Ascending aorta (tissue), 2 donors: ENCODE results near the gene ASB14. TPM values are rescaled to one million over a fixed set of nuclear protein-coding genes. Genes with fewer than 3 reads are reported as not detected.
"Not testable (repeated sequence)": the region's sequence is repeated elsewhere in the genome, so short reads cannot be mapped to it uniquely, and the experiment has no call there.

ENCODE experiments used
- DNase-seq, 2 donors: peaks; one replicate each; pipeline ENCODE4 v3.0.0-alpha.2; 2019; ENCODE audit warnings: low spot score in 2 of 2
- H3K27ac ChIP-seq, 2 donors: fragments of 200-600 bp; sonication (generic); one replicate each; pipeline ENCODE4 v1.5.1; 2016 to 2017; ENCODE audit warnings: mild to moderate bottlenecking in 1 of 2
- H3K27me3 ChIP-seq: fragments of 200-600 bp; sonication (generic); one replicate; pipeline ENCODE4 v1.5.1; 2017
- H3K36me3 ChIP-seq, 2 donors: fragments of 200-600 bp; sonication (generic); one replicate each; pipeline ENCODE4 v1.5.1; 2016
- H3K4me1 ChIP-seq, 2 donors: fragments of 200-600 bp; sonication (generic); one replicate each; pipeline ENCODE4 v1.5.1; 2016 to 2017; ENCODE audit warnings: mild to moderate bottlenecking in 1 of 2
- H3K4me3 ChIP-seq, 2 donors: fragments of 200-600 bp; sonication (generic); one replicate each; pipeline ENCODE4 v1.5.1; 2016 to 2017; ENCODE audit warnings: mild to moderate bottlenecking in 1 of 2
- H3K9me3 ChIP-seq, 2 donors: fragments of 200-600 bp; sonication (generic); one replicate each; pipeline ENCODE4 v1.5.1; 2016
- intact Hi-C: fragments of 100-400 bp; cut with DNase I; formaldehyde crosslinking; loops from one replicate; pipeline ENCODE4 v1.15.1; 2023
- total RNA-seq: library from RNA; depleted of rRNA; stranded (reverse); fragments of >200 nt; gene quantifications from one replicate; pipeline ENCODE4 v1.1.0, GENCODE V29; 2016
- TF ChIP-seq, protein P1 (sequence below), 3 experiments: fragments of 200-600 bp in 2 of 3; fragments of 450-650 bp in 1 of 3; sonication (generic) in 2 of 3; IDR thresholded peaks; one replicate each; pipeline ENCODE4 v1.5.1; 2016 to 2019; ENCODE audit warnings: antibody characterized with exemption in 3 of 3, mild to moderate bottlenecking in 1 of 3, moderate library complexity in 1 of 3

Gene ASB14
- total RNA-seq = not detected

GRCh38 chr3:57292159-57292896 lies at the start of gene ASB14:
TSS of gene ASB14 (minus strand) at chr3:57292685. CDS start at chr3:57292033, 652 bp downstream.
- no peak for DNase-seq
- Histone ChIP-seq H3K9me3 (no peaks in the 10 kb centered on the region), H3K27ac (no peak within 1 kb of the TSS), H3K4me1 (no peaks in the 10 kb centered on the region), H3K4me3 (no peak within 1 kb of the TSS), H3K36me3 (no peaks in the 10 kb centered on the region), H3K27me3 (no peaks in the 10 kb centered on the region)
- TF ChIP-seq, protein P1, sequence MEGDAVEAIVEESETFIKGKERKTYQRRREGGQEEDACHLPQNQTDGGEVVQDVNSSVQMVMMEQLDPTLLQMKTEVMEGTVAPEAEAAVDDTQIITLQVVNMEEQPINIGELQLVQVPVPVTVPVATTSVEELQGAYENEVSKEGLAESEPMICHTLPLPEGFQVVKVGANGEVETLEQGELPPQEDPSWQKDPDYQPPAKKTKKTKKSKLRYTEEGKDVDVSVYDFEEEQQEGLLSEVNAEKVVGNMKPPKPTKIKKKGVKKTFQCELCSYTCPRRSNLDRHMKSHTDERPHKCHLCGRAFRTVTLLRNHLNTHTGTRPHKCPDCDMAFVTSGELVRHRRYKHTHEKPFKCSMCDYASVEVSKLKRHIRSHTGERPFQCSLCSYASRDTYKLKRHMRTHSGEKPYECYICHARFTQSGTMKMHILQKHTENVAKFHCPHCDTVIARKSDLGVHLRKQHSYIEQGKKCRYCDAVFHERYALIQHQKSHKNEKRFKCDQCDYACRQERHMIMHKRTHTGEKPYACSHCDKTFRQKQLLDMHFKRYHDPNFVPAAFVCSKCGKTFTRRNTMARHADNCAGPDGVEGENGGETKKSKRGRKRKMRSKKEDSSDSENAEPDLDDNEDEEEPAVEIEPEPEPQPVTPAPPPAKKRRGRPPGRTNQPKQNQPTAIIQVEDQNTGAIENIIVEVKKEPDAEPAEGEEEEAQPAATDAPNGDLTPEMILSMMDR (IDR thresholded peaks at IDR 0.05) = no peak
- intact Hi-C loops = no loop called here

DNA sequence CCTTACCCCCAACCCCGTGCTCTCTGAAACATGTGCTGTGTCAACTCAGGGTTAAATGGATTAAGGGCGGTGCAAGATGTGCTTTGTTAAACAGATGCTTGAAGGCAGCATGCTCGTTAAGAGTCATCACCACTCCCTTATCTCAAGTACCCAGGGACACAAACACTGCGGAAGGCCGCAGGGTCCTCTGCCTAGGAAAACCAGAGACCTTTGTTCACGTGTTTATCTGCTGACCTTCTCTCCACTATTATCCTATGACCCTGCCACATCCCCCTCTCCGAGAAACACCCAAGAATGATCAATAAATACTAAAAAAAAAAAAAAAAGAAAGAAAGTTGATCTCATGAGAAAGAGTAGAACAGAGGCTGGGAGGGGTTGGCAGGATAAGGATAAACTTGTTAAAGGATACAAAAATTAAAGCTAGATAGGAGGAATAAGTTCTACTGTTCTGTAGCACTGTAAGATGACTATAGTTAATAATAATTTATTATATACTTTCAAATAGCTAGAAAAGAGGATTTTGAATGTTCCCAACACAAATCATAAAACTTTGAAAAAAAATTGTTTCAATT lies 46.7 kb upstream of the ASB14 start:
- H3K27ac ChIP-seq, intact Hi-C loops, H3K27me3 ChIP-seq, H3K9me3 ChIP-seq, H3K36me3 ChIP-seq, H3K4me3 ChIP-seq, DNase-seq, H3K4me1 ChIP-seq: not testable (repeated sequence)

DNA sequence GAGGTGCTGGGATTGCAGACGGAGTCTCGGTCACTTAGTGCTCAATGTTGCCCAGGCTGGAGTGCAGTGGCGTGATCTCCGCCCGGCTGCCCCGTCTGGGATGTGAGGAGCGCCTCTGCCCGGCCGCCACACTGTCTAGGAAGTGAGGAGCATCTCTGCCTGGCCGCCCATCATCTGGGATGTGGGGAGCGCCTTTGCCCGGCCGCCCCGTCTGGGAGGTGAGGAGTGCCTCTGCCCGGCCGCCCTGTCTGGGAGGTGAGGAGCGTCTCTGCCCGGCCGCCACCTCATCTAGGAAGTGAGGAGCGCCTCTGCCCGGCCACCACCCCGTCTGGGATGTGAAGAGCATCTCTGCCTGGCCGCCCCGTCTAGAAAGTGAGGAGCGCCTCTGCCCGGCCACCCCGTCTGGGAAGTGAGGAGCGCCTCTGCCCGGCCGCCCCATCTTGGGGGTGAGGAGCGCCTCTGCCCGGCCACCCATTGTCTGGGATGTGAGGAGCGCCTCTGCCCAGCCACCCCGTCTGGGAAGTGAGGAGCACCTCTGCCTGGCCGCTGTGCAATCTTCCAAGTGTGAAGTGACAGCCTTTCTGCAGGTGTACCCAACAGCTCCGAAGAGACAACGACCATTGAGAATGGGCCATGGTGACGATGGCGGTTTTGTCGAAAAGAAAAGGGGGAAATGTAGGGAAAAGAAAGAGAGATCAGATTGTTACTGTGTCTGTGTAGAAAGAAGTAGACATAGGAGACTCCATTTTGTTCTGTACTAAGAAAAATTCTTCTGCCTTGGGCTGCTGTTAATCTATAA lies 46.0 kb upstream of the ASB14 start:
- not testable (repeated sequence) for H3K36me3 ChIP-seq, H3K27ac ChIP-seq

GRCh38 chr3:57335283-57335938 lies 42.9 kb upstream of the ASB14 start:
- Histone ChIP-seq H3K27me3 (no peaks in the 10 kb centered on the region), H3K27ac (no peak overlapping the region), H3K4me3 (no peak overlapping the region), H3K4me1 (no peaks in the 10 kb centered on the region), H3K36me3 (no peaks in the 10 kb centered on the region), H3K9me3 (no peaks in the 10 kb centered on the region)
- intact Hi-C loops = no loop called here
- no peak for DNase-seq
- TF ChIP-seq, protein P1 (IDR thresholded peaks at IDR 0.05) = no peak

More for the DNA sequence above, 46.0 kb upstream of the ASB14 start:
- intact Hi-C loops, H3K9me3 ChIP-seq, H3K4me1 ChIP-seq, DNase-seq, H3K4me3 ChIP-seq, H3K27me3 ChIP-seq: not testable (repeated sequence)

GRCh38 chr3:57331078-57331610 lies 38.7 kb upstream of the ASB14 start:
- TF ChIP-seq, protein P1 (IDR thresholded peaks at IDR 0.05) = no peak
- Histone ChIP-seq H3K9me3 (no peaks in the 10 kb centered on the region), H3K36me3 (no peaks in the 10 kb centered on the region), H3K4me3 (no peak overlapping the region), H3K27me3 (no peaks in the 10 kb centered on the region), H3K4me1 (no peaks in the 10 kb centered on the region), H3K27ac (no peak overlapping the region)
- intact Hi-C loops = no loop called here
- no peak for DNase-seq

- intact Hi-C loops, H3K4me1 ChIP-seq, H3K4me3 ChIP-seq, H3K9me3 ChIP-seq, DNase-seq, H3K36me3 ChIP-seq, H3K27ac ChIP-seq, H3K27me3 ChIP-seq: not testable (repeated sequence)
Measured at GRCh38 chr3:57326498-57326897, 34.0 kb upstream of the ASB14 start.
